ENCODE data around the gene TUBAL3.

DNA sequence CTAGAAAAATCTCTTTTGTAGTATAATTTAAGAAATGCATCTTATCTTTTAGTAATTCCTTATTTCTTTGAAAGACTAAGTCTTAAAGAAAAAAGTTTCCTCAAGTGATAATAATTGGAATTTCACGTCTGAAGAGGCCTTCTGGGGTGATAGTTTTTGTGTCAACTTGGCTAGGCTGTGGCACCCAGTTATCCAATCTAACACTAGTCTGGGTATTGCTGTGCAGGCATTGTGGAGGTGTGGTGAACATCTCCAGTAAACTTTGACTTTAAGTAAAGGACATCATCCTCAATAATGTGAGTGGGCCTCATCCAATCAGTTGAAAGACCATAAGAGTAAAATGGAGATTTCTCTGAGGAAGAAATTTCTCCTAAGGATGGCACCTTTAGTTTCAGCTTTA is 2.3 kb upstream of the TUBAL3 start:
- no peak for TF ChIP-seq FOSL1 (IDR thresholded peaks at IDR 0.05; ENCODE audit: low read depth)
- TF ChIP-seq, protein P1, sequence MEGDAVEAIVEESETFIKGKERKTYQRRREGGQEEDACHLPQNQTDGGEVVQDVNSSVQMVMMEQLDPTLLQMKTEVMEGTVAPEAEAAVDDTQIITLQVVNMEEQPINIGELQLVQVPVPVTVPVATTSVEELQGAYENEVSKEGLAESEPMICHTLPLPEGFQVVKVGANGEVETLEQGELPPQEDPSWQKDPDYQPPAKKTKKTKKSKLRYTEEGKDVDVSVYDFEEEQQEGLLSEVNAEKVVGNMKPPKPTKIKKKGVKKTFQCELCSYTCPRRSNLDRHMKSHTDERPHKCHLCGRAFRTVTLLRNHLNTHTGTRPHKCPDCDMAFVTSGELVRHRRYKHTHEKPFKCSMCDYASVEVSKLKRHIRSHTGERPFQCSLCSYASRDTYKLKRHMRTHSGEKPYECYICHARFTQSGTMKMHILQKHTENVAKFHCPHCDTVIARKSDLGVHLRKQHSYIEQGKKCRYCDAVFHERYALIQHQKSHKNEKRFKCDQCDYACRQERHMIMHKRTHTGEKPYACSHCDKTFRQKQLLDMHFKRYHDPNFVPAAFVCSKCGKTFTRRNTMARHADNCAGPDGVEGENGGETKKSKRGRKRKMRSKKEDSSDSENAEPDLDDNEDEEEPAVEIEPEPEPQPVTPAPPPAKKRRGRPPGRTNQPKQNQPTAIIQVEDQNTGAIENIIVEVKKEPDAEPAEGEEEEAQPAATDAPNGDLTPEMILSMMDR (IDR thresholded peaks at IDR 0.05 in 2 of 3, conservative IDR thresholded peaks at IDR 0.05 in 1 of 3; ENCODE audit: borderline replicate concordance in 1 of 3, insufficient read depth in 1 of 3, low read depth in 2 of 3, low read length in 2 of 3), result no peak
- no peak for TF ChIP-seq ELF1 (IDR thresholded peaks at IDR 0.05; ENCODE audit: borderline replicate concordance, low read depth)
- TF ChIP-seq RAD21 (IDR thresholded peaks at IDR 0.05; ENCODE audit: low read depth), result no peak
- TF ChIP-seq, protein P2, sequence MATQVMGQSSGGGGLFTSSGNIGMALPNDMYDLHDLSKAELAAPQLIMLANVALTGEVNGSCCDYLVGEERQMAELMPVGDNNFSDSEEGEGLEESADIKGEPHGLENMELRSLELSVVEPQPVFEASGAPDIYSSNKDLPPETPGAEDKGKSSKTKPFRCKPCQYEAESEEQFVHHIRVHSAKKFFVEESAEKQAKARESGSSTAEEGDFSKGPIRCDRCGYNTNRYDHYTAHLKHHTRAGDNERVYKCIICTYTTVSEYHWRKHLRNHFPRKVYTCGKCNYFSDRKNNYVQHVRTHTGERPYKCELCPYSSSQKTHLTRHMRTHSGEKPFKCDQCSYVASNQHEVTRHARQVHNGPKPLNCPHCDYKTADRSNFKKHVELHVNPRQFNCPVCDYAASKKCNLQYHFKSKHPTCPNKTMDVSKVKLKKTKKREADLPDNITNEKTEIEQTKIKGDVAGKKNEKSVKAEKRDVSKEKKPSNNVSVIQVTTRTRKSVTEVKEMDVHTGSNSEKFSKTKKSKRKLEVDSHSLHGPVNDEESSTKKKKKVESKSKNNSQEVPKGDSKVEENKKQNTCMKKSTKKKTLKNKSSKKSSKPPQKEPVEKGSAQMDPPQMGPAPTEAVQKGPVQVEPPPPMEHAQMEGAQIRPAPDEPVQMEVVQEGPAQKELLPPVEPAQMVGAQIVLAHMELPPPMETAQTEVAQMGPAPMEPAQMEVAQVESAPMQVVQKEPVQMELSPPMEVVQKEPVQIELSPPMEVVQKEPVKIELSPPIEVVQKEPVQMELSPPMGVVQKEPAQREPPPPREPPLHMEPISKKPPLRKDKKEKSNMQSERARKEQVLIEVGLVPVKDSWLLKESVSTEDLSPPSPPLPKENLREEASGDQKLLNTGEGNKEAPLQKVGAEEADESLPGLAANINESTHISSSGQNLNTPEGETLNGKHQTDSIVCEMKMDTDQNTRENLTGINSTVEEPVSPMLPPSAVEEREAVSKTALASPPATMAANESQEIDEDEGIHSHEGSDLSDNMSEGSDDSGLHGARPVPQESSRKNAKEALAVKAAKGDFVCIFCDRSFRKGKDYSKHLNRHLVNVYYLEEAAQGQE (IDR thresholded peaks at IDR 0.05; ENCODE audit: low read depth), result no peak

Data from HCT116 (cell line).